Smooth muscle cell (in vitro differentiated cells): Measurements from ENCODE around the gene SCAPER. TPM values are rescaled to one million over a fixed set of nuclear protein-coding genes. Genes with fewer than 3 reads are reported as not detected.

Experiments used
- DNase-seq: peaks from one replicate; lab custom pipeline; 2025; ENCODE audit not compliant: unreplicated experiment; lab: John Stamatoyannopoulos, UW
- H2AFZ ChIP-seq: fragments of 200-600 bp; sonication (generic); 2 replicates; pipeline ENCODE4 v1.6.0; 2016; ENCODE audit warnings: antibody characterized with exemption, low read depth, mild to moderate bottlenecking
- H3F3A ChIP-seq: fragments of 200-600 bp; sonication (generic); 2 replicates; pipeline ENCODE4 v1.6.0; 2017; ENCODE audit warnings: antibody characterized with exemption, low read depth
- H3K27ac ChIP-seq: fragments of 200-600 bp; sonication (generic); 2 replicates; pipeline ENCODE4 v1.5.1; 2016; ENCODE audit warnings: low read depth, mild to moderate bottlenecking
- H3K27me3 ChIP-seq: fragments of 200-600 bp; sonication (generic); 2 replicates; pipeline ENCODE4 v1.6.1; 2016; ENCODE audit warnings: low read depth, mild to moderate bottlenecking
- H3K36me3 ChIP-seq: fragments of 200-600 bp; sonication (generic); 2 replicates; pipeline ENCODE4 v1.5.1; 2016; ENCODE audit warnings: low read depth
- H3K4me1 ChIP-seq: fragments of 200-600 bp; sonication (generic); 2 replicates; pipeline ENCODE4 v1.5.1; 2016; ENCODE audit warnings: low read depth
- H3K4me2 ChIP-seq: fragments of 200-600 bp; sonication (generic); 2 replicates; pipeline ENCODE4 v1.6.0; 2016; ENCODE audit warnings: mild to moderate bottlenecking
- H3K4me3 ChIP-seq: fragments of 200-600 bp; sonication (generic); 2 replicates; pipeline ENCODE4 v1.5.1; 2016; ENCODE audit warnings: mild to moderate bottlenecking
- H3K79me2 ChIP-seq: fragments of 200-600 bp; sonication (generic); 2 replicates; pipeline ENCODE4 v1.6.0; 2016; ENCODE audit warnings: low read depth, mild to moderate bottlenecking
- H3K9ac ChIP-seq: fragments of 200-600 bp; sonication (generic); 2 replicates; pipeline ENCODE4 v1.6.0; 2016; ENCODE audit warnings: low read depth
- H3K9me3 ChIP-seq: fragments of 200-600 bp; sonication (generic); replicated peaks from 2 replicates; pipeline ENCODE4 v1.5.1; 2016; ENCODE audit warnings: low read depth
- H4K20me1 ChIP-seq: fragments of 200-600 bp; sonication (generic); 2 replicates; pipeline ENCODE4 v1.6.0; 2016; ENCODE audit warnings: low read depth
- WGBS: methylation state at CpG from one replicate; pipeline ENCODE4 v1.1.7; 2016; ENCODE audit warnings: low lambda C conversion rate; 5-methylcytosine and 5-hydroxymethylcytosine counted together
- polyA plus RNA-seq: library from polyadenylated mRNA; unstranded; fragments of >200 nt; fragmentation: Nextera tagmentation; extraction: Ambion mirVana; gene quantifications from 2 replicates; pipeline ENCODE4 v1.2.1, GENCODE V29; 2016
- total RNA-seq: library from RNA; depleted of rRNA; stranded (reverse); fragments of >200 nt; gene quantifications from 2 replicates; pipeline ENCODE4 v1.2.3, GENCODE V29; 2014
- TF ChIP-seq, protein P1 (sequence below): fragments of 200-600 bp; sonication (generic); IDR thresholded peaks from 2 replicates; pipeline ENCODE4 v1.5.1; 2017; ENCODE audit warnings: borderline replicate concordance, mild to moderate bottlenecking, antibody characterized with exemption; ENCODE audit not compliant: insufficient read depth, poor library complexity, severe bottlenecking

Gene SCAPER
- total and polyA plus RNA-seq, 2 experiments from 2014 or later = 6.6 to 34.3 TPM

DNA sequence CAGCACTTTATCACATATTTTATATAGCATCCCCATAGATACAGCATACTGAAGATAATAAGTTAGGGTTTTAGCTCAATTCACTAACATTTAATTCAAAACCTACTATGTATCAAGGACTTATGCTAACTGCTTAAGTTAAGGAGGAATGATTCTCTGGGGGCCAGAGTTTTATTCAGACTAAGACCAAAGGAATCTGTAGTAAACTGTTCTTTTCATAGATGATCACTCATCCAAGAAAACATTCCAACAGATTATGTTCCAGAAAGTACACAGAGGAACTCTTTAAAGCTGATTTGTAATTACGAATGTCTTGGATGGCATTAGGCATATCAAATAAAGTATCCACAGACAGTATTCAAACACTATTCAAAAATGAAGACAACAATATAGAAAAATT lies 226.4 kb downstream of the SCAPER start:
- 81% methylated on average over 1 of the region's 1 CpG for WGBS
- Histone ChIP-seq H3F3A (no peaks in the 10 kb centered on the region), H3K9ac (no peak overlapping the region), H3K4me2 (no peak overlapping the region), H2AFZ (no peak overlapping the region), H3K9me3 (no peaks in the 10 kb centered on the region), H3K27ac (no peak overlapping the region), H3K27me3 (no peaks in the 10 kb centered on the region), H3K36me3 (no peaks in the 10 kb centered on the region), H4K20me1 (no peaks in the 10 kb centered on the region), H3K79me2 (no peaks in the 10 kb centered on the region), H3K4me1 (peaks cover 6% of the 10 kb centered on the region), H3K4me3 (no peak overlapping the region)
- TF ChIP-seq, protein P1, sequence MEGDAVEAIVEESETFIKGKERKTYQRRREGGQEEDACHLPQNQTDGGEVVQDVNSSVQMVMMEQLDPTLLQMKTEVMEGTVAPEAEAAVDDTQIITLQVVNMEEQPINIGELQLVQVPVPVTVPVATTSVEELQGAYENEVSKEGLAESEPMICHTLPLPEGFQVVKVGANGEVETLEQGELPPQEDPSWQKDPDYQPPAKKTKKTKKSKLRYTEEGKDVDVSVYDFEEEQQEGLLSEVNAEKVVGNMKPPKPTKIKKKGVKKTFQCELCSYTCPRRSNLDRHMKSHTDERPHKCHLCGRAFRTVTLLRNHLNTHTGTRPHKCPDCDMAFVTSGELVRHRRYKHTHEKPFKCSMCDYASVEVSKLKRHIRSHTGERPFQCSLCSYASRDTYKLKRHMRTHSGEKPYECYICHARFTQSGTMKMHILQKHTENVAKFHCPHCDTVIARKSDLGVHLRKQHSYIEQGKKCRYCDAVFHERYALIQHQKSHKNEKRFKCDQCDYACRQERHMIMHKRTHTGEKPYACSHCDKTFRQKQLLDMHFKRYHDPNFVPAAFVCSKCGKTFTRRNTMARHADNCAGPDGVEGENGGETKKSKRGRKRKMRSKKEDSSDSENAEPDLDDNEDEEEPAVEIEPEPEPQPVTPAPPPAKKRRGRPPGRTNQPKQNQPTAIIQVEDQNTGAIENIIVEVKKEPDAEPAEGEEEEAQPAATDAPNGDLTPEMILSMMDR = no peak
- DNase-seq = no peak

DNA sequence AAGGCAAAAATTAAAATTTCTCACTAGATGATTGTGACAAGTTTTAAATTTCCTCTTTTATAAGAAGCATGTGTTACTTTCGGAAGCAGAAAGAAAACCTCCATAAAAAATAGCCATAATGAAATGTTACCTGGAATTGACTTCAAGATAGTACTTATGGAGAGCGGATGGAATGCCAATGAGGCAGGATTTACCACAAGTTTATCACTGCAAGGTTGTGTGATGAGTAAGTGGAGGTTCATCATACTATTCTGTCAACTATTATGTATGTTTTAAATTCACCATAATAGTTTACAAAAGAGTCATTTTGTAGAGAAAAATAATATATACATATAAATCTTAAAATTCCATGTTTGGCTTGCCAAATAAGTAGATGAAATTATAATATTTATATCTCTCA lies 230.3 kb downstream of the SCAPER start:
- H3K27ac ChIP-seq = no peak overlapping the region
- no peak overlapping the region for H3K4me2 ChIP-seq

DNA sequence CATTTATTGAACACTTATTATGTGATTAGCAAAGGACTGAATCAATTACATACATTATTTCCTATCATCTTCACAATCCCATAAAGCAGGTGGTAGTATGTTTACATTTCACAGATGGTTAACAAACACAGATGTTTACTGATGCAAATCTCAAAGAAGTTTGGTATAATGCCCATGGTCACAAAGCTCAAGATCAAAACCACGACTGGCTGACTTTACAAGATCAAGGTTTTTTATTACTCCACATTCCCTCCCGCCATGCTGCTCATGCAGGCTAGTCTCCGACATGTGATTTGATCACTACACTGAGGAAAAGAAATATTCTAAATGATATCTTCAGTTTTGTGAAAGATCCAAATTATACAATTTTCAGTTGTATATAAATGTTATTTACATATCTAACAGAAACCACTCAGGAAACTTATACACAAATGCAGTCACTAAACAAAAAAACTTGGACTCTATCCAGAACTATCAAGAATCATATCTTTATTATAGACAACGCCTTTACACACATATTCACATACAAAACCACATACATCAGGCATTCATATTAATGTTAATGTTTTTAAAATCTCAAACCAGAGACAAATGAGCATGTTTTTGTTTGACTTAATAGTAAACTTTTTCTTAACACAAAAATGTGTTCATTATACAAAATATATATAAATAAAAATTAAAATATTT lies 235.5 kb downstream of the SCAPER start:
- no peaks in the 10 kb centered on the region for H3K79me2 ChIP-seq
- DNase-seq = no peak
- H3K9me3 ChIP-seq = no peaks in the 10 kb centered on the region
- no peak overlapping the region for H3K4me2 ChIP-seq
- H2AFZ ChIP-seq = no peak overlapping the region
- H3K36me3 ChIP-seq = no peaks in the 10 kb centered on the region
- no peaks in the 10 kb centered on the region for H3K27me3 ChIP-seq
- H3F3A ChIP-seq = no peaks in the 10 kb centered on the region
- H3K4me1 ChIP-seq = no peaks in the 10 kb centered on the region
- H4K20me1 ChIP-seq = no peaks in the 10 kb centered on the region
- WGBS = 85% methylated on average over 4 of the region's 4 CpGs
- TF ChIP-seq, protein P1 = no peak
- H3K9ac ChIP-seq = no peak overlapping the region
- H3K4me3 ChIP-seq = no peak overlapping the region
- no peak overlapping the region for H3K27ac ChIP-seq

More for the DNA sequence above, 230.3 kb downstream of the SCAPER start:
- Histone ChIP-seq H3K27me3 (no peaks in the 10 kb centered on the region), H3F3A (no peaks in the 10 kb centered on the region), H3K79me2 (no peaks in the 10 kb centered on the region), H4K20me1 (no peaks in the 10 kb centered on the region), H3K4me3 (no peak overlapping the region), H3K4me1 (peaks cover 6% of the 10 kb centered on the region), H3K9ac (no peak overlapping the region), H3K9me3 (no peaks in the 10 kb centered on the region), H2AFZ (no peak overlapping the region), H3K36me3 (no peaks in the 10 kb centered on the region)
- WGBS = 93% methylated on average over 2 of the region's 2 CpGs
- no peak for DNase-seq
- TF ChIP-seq, protein P1 = no peak

DNA sequence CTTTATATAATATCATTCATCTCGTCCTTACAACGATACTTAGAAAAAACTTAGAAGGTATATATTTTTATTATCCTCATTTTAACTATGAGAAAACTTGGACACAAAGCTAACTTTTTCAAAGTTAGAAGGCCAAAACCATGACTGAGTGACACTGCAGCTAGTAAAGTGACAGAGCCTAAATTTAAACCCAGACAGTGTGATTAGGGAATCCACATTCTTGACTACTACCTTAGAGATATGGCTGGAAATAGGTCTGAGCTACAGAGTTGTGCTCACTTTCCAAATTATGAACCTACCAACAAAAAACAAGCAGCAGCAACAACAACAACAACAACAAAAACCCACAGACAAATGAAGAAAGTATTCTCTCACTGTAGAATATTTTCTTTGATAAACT lies 236.2 kb downstream of the SCAPER start:
- Histone ChIP-seq H3F3A (no peaks in the 10 kb centered on the region), H3K4me3 (no peak overlapping the region), H3K27ac (no peak overlapping the region), H3K4me2 (no peak overlapping the region), H2AFZ (no peak overlapping the region), H3K79me2 (no peaks in the 10 kb centered on the region), H3K9ac (no peak overlapping the region), H4K20me1 (no peaks in the 10 kb centered on the region), H3K27me3 (no peaks in the 10 kb centered on the region), H3K4me1 (no peaks in the 10 kb centered on the region), H3K36me3 (no peaks in the 10 kb centered on the region), H3K9me3 (no peaks in the 10 kb centered on the region)
- TF ChIP-seq, protein P1 = no peak
- no peak for DNase-seq
- WGBS = 92% methylated on average over 2 of the region's 2 CpGs
